HepG2 (cell line): Measurements from ENCODE around the gene ITCH. TPM values are rescaled to one million over a fixed set of nuclear protein-coding genes. Genes with fewer than 3 reads are reported as not detected.
A peak's percentile ranks its signal among the peaks of the same experiment; 100 is the strongest.

Experiments
- CBFB ChIP-seq: sonication (generic); formaldehyde crosslinking; IDR thresholded peaks from 2 replicates; pipeline ENCODE4 v1.4.0; 2020; ENCODE audit warnings: missing genetic modification reagents
- CBX1 ChIP-seq: IDR thresholded peaks from one replicate; pipeline ENCODE4 v1.6.1; 2016; ENCODE audit warnings: antibody characterized with exemption, low read depth
- CENPBD1 ChIP-seq: sonication (generic); formaldehyde crosslinking; IDR thresholded peaks from 2 replicates; pipeline ENCODE4 v1.8.0; 2022; ENCODE audit warnings: missing genetic modification reagents, low read depth, mild to moderate bottlenecking, borderline replicate concordance
- CHD2 ChIP-seq: IDR thresholded peaks from 2 replicates; pipeline ENCODE4 v1.6.1; 2011; ENCODE audit warnings: low read depth, low read length, improper control_type of control experiment
- FLYWCH1 ChIP-seq: sonication (generic); formaldehyde crosslinking; IDR thresholded peaks from 2 replicates; pipeline ENCODE4 v1.8.1; 2023; ENCODE audit warnings: mild to moderate bottlenecking, missing genetic modification reagents
- GTF2F1 ChIP-seq: fragments of 150-350 bp; IDR thresholded peaks from 2 replicates; pipeline ENCODE4 v1.6.1; 2014; ENCODE audit warnings: low read length
- HOXA5 ChIP-seq: sonication (generic); formaldehyde crosslinking; IDR thresholded peaks from 2 replicates; pipeline ENCODE4 v1.4.0; 2020; ENCODE audit warnings: missing genetic modification reagents
- IRF2 ChIP-seq: IDR thresholded peaks from 2 replicates; pipeline ENCODE4 v1.6.1; 2018; ENCODE audit warnings: missing genetic modification reagents, missing compliant biosample characterization
- KLF13 ChIP-seq: sonication (generic); formaldehyde crosslinking; IDR thresholded peaks from 2 replicates; pipeline ENCODE4 v1.4.0; 2020; ENCODE audit warnings: mild to moderate bottlenecking, missing genetic modification reagents
- LBX2 ChIP-seq: sonication (generic); formaldehyde crosslinking; IDR thresholded peaks from 2 replicates; pipeline ENCODE4 v1.5.0; 2020; ENCODE audit warnings: missing genetic modification reagents, mild to moderate bottlenecking, borderline replicate concordance
- MEF2D ChIP-seq: sonication (generic); formaldehyde crosslinking; IDR thresholded peaks from 2 replicates; pipeline ENCODE4 v1.5.1; 2020; ENCODE audit warnings: mild to moderate bottlenecking, missing genetic modification reagents
- NFE2L1 ChIP-seq: sonication (generic); formaldehyde crosslinking; IDR thresholded peaks from 2 replicates; pipeline ENCODE4 v1.4.0; 2020; ENCODE audit warnings: missing genetic modification reagents, mild to moderate bottlenecking, borderline replicate concordance
- NFYB ChIP-seq: sonication (generic); formaldehyde crosslinking; IDR thresholded peaks from 2 replicates; pipeline ENCODE4 v1.4.0; 2020; ENCODE audit warnings: missing genetic modification reagents
- POLR2A ChIP-seq, 2 experiments: IDR thresholded peaks; 2 replicates each; pipeline ENCODE4 v1.6.1; 2011; ENCODE audit warnings: low read depth in 2 of 2, low read length in 2 of 2, mild to moderate bottlenecking in 1 of 2, moderate library complexity in 1 of 2; ENCODE audit not compliant: insufficient read depth in 1 of 2
- RCOR2 ChIP-seq: IDR thresholded peaks from 2 replicates; pipeline ENCODE4 v1.6.1; 2016; ENCODE audit warnings: missing biosample characterization, missing genetic modification reagents
- SMARCE1 ChIP-seq: fragments of 450-650 bp; IDR thresholded peaks from 2 replicates; pipeline ENCODE4 v1.6.1; 2017; ENCODE audit warnings: borderline replicate concordance
- SMC3 ChIP-seq: IDR thresholded peaks from 2 replicates; pipeline ENCODE4 v1.6.1; 2011; ENCODE audit warnings: low read length, improper control_type of control experiment
- SNAPC4 ChIP-seq: sonication (generic); formaldehyde crosslinking; IDR thresholded peaks from 2 replicates; pipeline ENCODE4 v1.4.0; 2020; ENCODE audit warnings: mild to moderate bottlenecking, missing genetic modification reagents
- SOX13 ChIP-seq, 3 experiments: fragments of 450-650 bp in 1 of 3; sonication (generic) in 1 of 3; formaldehyde crosslinking in 1 of 3; IDR thresholded peaks in 2 of 3; conservative IDR thresholded peaks in 1 of 3; 2 replicates each; pipeline versions ENCODE4 v1.5.0 to v1.6.1; 2016 to 2020; ENCODE audit warnings: antibody characterized with exemption in 1 of 3, mild to moderate bottlenecking in 1 of 3, missing compliant biosample characterization in 1 of 3, missing genetic modification reagents in 1 of 3, moderate library complexity in 1 of 3
- TBX3 ChIP-seq: fragments of 450-650 bp; IDR thresholded peaks from 2 replicates; pipeline ENCODE4 v1.6.1; 2017; ENCODE audit warnings: antibody characterized with exemption, mild to moderate bottlenecking, inconsistent platforms, borderline replicate concordance
- TGIF2 ChIP-seq: IDR thresholded peaks from 2 replicates; pipeline ENCODE4 v1.6.1; 2016; ENCODE audit warnings: control low read depth, missing compliant biosample characterization
- U2AF2 ChIP-seq: fragments of 200-400 bp; formaldehyde crosslinking; IDR thresholded peaks from 2 replicates; pipeline ENCODE4 v1.6.1; 2017; ENCODE audit warnings: low read depth, mild to moderate bottlenecking, low read length
- ZFP36L2 ChIP-seq: sonication (generic); formaldehyde crosslinking; IDR thresholded peaks from 2 replicates; pipeline ENCODE4 v1.4.0; 2020; ENCODE audit warnings: missing genetic modification reagents
- ZMYM3 ChIP-seq: sonication (generic); formaldehyde crosslinking; IDR thresholded peaks from 2 replicates; pipeline ENCODE4 v1.5.1; 2020; ENCODE audit warnings: mild to moderate bottlenecking, missing genetic modification reagents
- ZNF441 ChIP-seq: sonication (generic); formaldehyde crosslinking; IDR thresholded peaks from 2 replicates; pipeline ENCODE4 v1.7.0; 2021; ENCODE audit warnings: missing genetic modification reagents, borderline replicate concordance
- ZZZ3 ChIP-seq: sonication (generic); formaldehyde crosslinking; IDR thresholded peaks from 2 replicates; pipeline ENCODE4 v1.4.0; 2020; ENCODE audit warnings: missing genetic modification reagents, mild to moderate bottlenecking, borderline replicate concordance
- polyA plus RNA-seq, 8 experiments: library from polyadenylated mRNA; depleted of rRNA in 3 of 8; stranded (reverse) in 7 of 8; unstranded in 1 of 8; fragments of >200 nt; fragmentation: Illumina TruSeq in 4 of 8; extraction: Trizol in 4 of 8; gene quantifications; 2 replicates each; pipeline versions ENCODE4 v1.2.1 to v1.2.3, GENCODE V29; 2011 to 2016; ENCODE audit warnings: low read depth in 4 of 8, missing spikeins in 1 of 8, mixed read lengths in 1 of 8; ENCODE audit not compliant: insufficient read depth in 1 of 8
- total RNA-seq, 5 experiments: library from RNA; depleted of rRNA; stranded (reverse); fragments of >200 nt; fragmentation: Illumina TruSeq; extraction: Trizol; gene quantifications; 2 replicates each; pipeline ENCODE4 v1.2.3, GENCODE V29; 2016; ENCODE audit warnings: low read depth in 1 of 5

Gene ITCH
- total and polyA plus RNA-seq, 2 of the 13 experiments (the other 11 are each of a cell fraction or from before 2014, with no cell fraction given) = 20.5 to 112 TPM

- TF ChIP-seq NFE2L1 (CRISPR knock-in tag) (peak; percentile 81; the same call in 1 of the 2 replicates), SMC3 (no peak), TGIF2 (CRISPR knock-in tag) (peak; percentile 40; the same call in 1 of the 2 replicates), CHD2 (no peak), CBX1 (no peak), ZFP36L2 (CRISPR knock-in tag) (0 out of 2 replicates have a peak, but pooled peaks have one; percentile 18), U2AF2 (no peak), ZZZ3 (CRISPR knock-in tag) (no peak), GTF2F1 (peak; percentile 75; the same call in 1 of the 2 replicates), MEF2D (CRISPR knock-in tag) (peak; percentile 55), HOXA5 (peak; percentile 82), CBFB (CRISPR knock-in tag) (peak; percentile 71), SOX13 (IDR thresholded peaks at IDR 0.05) (no peak), SOX13 (CRISPR knock-in tag; conservative IDR thresholded peaks at IDR 0.05 in 1 of 2, IDR thresholded peaks at IDR 0.05 in 1 of 2) (no peak), RCOR2 (CRISPR knock-in tag) (0 out of 2 replicates have a peak, but pooled peaks have one; percentile 35), ZNF441 (peak; percentile 62; the same call in 1 of the 2 replicates), SNAPC4 (CRISPR knock-in tag) (no peak), NFYB (peak; percentile 42; the same call in 1 of the 2 replicates), IRF2 (CRISPR knock-in tag) (peak; percentile 95), SMARCE1 (no peak), TBX3 (no peak; the same call in 1 of the 2 replicates), POLR2A (IDR thresholded peaks at IDR 0.05; ENCODE audit: insufficient read depth in 1 of 2, low read depth in 2 of 2, low read length in 2 of 2) (peak; percentile 86 to 88), FLYWCH1 (CRISPR knock-in tag) (no peak), CENPBD1 (CRISPR knock-in tag) (peak; percentile 18; the same call in 1 of the 2 replicates), ZMYM3 (CRISPR knock-in tag) (0 out of 2 replicates have a peak, but pooled peaks have one; percentile 26), LBX2 (CRISPR knock-in tag) (no peak), KLF13 (CRISPR knock-in tag) (0 out of 2 replicates have a peak, but pooled peaks have one; percentile 10)
These were observed at the start of gene ITCH (continued) for GRCh38 chr20:34363062-34363464.
